ENCODE results near the gene TRNAU1AP.
"Not testable (repeated sequence)": the region's sequence is repeated elsewhere in the genome, so short reads cannot be mapped to it uniquely, and the experiment has no call there.

The TRNAU1AP gene

GRCh38 chr1:28522537-28522936 is 30.3 kb upstream of the TRNAU1AP start:
- not testable (repeated sequence) for DNase-seq

DNA sequence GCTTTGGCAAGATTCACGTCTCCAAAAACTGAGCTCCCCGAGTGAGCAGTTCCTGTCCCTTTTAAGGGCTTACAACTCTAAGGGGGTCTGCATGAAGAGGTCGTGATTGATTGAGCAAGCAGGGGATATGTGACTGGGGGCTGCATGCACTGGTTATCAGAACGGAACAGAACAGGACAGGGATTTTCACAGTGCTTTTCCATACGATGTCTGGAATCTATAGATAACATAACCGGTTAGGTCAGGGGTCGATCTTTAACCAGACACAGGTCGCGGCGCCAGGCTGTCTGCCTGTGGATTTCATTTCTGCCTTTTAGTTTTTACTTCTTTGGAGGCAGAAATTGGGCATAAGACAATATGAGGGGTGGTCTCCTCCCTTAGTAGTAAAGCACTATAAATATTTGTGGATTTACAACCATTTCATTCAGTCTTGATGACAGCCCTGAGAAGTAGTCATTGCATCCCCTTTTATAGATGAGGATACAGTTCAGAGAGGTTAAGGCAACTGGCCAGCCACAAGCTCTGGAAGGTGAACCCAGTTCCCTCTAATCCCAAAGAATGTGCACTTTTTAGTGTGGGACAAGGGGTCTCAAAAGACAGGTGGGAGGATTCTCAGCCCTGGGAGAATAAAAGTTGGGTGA is 27.8 kb upstream of the TRNAU1AP start:
- not testable (repeated sequence) for DNase-seq

- no peak for DNase-seq
Measured at GRCh38 chr1:28526886-28527285, 26.0 kb upstream of the TRNAU1AP start.

- DNase-seq: no peak
Measured at GRCh38 chr1:28530456-28530855, 22.4 kb upstream of the TRNAU1AP start.

DNA sequence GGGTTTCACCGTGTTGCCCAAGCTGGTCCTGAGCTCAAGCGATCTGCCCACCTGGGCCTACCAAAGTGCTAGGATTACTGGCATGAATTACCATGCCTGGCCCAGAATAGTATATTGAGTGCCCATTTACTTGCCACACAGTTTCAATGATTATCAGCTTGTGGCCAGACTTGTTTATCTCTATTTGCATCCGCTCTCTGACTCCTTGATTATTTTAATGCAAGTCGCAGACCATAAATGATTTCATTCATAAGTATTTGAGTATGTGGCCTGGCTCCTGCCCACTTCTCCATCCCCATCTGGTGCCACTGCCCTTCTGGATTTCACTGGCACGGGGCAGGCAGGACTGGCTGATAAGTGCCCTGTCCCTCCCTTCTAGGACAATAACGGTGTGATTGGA is 18.2 kb upstream of the TRNAU1AP start:
- peak; percentile 64 for DNase-seq

GRCh38 chr1:28535180-28535579 is 17.7 kb upstream of the TRNAU1AP start:
- DNase-seq: peak; percentile 37

DNA sequence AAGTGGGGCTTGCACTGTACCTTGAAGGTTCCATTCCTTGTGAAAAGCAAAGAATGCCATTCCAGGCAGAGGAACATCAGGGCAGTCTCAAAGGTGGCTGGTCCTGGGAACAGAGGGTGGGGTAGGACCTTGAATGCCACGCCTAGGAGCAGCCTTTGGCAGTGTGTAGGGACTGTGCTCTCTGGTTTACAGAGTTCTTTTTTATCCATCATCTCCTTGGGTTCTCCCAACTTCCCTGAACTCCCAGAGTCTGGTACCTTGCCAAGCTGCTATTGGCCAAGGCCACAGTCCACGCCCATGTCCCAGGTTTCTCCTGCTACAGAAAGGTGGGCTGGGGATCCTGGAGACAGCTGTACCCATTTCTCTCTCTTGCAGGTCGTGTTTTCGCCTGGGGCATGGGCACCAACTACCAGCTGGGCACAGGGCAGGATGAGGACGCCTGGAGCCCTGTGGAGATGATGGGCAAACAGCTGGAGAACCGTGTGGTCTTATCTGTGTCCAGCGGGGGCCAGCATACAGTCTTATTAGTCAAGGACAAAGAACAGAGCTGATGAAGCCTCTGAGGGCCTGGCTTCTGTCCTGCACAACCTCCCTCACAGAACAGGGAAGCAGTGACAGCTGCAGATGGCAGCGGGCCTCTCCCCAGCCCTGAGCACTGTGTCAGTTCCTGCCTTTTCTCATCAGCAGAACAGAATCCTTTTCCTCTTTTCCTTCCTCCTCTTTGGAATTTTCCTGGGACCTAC is 15.3 kb upstream of the TRNAU1AP start:
- DNase-seq: no peak

GRCh38 chr1:28538286-28538685 is 14.6 kb upstream of the TRNAU1AP start:
- DNase-seq: no peak

- peak; percentile 48 for DNase-seq
Measured at GRCh38 chr1:28540651-28541050, 12.2 kb upstream of the TRNAU1AP start.

DNA sequence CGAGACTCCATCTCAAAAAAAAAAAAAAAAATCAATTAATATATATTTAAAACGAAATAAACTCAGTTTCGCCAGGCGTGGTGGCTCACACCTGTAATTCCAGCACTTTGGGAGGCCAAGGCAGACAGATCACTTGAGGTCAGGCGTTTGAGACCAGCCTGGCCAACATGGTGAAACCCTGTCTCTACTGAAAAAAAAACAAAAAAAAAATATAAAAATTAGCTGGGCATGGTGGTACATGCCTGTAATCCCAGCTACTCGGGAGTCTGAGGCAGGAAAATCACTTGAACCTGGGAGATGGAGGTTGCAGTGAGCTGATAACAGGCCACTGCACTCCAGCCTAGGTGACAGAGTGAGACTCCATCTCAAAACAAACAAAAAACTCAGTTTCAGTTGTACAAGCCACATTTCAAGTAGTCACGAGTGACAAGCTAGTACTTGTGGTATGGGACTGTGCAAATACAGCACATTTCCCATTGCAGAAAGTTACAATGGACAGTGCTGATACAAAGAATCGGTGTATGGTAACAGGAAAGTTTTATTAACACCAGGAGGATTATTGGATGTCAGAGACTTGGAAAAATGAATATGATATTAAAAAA is 11.4 kb upstream of the TRNAU1AP start:
- not testable (repeated sequence) for DNase-seq

DNA sequence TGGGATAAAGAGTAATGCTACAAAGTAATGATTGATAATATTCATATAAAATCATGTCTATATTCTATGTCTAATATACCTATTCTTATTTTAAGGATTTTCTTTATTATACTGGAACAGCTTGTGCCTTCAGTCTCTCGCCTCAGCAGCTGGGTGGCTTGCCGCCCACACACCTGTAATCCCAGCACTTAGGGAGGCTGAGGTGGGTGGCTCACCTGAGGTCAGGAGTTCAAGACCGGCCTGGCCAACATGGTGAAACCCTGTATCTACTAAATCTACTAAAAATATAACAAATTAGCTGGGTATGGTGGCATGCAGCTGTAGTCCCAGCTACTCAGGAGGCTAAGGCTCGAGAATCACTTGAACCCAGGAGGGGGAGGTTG is 7.6 kb upstream of the TRNAU1AP start:
- no peak for DNase-seq

GRCh38 chr1:28548318-28548717 is 4.6 kb upstream of the TRNAU1AP start:
- DNase-seq: no peak

DNA sequence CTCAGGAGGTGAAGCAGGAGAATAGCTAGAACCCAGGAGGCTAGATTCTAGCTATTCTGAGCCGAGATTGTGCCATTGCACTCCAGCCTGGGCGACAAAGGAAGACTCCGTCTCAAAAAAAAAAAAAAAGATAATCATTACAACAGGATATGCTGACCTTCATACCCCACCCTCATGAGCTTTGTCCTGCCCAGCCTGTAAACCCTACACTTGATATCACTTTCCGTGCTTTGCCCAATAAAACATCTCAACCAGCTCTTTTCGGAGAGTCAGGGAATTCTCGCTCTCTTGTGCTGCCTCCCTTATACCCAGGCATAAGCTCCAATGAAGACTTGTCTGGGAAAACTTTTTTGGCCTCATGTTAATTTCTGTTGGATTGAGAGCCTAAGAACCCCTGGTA is 1.5 kb upstream of the TRNAU1AP start:
- DNase-seq: no peak

- no peak for DNase-seq
Measured at GRCh38 chr1:28560886-28561285, 8.0 kb downstream of the TRNAU1AP start.

GRCh38 chr1:28564310-28564709 is 11.4 kb downstream of the TRNAU1AP start:
- DNase-seq: no peak

- DNase-seq: no peak
Measured at GRCh38 chr1:28565040-28565439, 12.2 kb downstream of the TRNAU1AP start.

DNA sequence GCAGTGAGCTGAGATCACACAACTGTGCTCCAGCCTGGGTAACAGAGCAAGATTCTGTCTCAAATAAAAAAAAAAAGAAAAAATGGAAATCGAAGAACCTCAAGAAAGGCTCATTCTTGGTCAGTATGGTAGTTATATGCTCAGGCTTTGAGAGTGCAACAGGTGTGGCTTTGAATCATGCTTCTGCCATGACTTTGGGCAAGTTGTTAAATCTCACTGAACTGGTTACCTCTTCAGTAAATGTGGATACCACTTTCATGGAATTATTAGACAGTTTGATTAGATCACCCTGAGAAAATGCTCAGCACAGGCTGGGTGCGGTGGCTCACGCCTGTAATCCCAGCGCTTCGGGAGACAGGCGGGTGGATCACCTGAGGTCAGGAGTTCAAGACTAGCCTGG is 12.8 kb downstream of the TRNAU1AP start:
- DNase-seq: no peak

GRCh38 chr1:28566931-28567330 is 14.0 kb downstream of the TRNAU1AP start:
- DNase-seq: no peak

DNA sequence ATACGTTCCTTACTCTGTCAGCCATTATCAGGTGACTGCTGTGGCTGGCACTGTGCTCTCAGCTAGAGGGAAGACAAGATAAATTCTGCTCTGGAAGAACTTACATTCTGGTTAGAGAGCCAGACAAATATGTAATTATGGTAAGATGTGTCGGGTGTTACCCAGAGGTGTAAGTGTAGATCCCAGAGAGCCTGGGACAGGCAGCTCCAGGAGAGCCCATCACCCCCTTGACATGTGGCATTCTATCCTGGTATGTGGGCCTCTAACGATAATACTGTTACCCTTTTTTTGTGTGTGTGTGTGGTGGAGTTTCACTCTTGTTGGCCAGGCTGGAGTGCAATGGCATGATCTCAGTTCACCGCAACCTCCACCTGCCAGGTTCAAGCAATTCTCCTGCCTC is 19.0 kb downstream of the TRNAU1AP start:
- DNase-seq: no peak

- DNase-seq: not testable (repeated sequence)
Measured at GRCh38 chr1:28572891-28573290, 20.0 kb downstream of the TRNAU1AP start.

DNA sequence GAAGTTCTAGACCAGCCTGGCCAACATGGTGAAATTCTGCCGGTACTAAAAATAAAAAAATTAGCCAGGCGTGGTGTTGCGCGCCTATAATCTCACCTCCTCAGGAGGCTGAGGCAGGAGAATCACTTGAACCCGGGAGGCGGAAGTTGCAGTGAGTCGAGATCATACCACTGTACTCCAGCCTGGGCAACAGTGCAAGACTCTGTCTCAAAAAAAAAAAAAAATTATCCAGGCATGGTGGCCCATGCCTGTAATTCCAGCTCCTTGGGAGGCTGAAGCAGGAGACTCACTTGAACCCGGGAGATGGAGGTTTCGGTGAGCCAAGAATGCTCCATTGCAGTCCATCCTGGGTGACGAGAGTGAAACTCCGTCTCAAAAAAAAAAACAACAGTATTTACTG is 20.7 kb downstream of the TRNAU1AP start:
- no peak for DNase-seq

- DNase-seq: peak; percentile 33
Measured at GRCh38 chr1:28577052-28577678, 24.3 kb downstream of the TRNAU1AP start.

DNA sequence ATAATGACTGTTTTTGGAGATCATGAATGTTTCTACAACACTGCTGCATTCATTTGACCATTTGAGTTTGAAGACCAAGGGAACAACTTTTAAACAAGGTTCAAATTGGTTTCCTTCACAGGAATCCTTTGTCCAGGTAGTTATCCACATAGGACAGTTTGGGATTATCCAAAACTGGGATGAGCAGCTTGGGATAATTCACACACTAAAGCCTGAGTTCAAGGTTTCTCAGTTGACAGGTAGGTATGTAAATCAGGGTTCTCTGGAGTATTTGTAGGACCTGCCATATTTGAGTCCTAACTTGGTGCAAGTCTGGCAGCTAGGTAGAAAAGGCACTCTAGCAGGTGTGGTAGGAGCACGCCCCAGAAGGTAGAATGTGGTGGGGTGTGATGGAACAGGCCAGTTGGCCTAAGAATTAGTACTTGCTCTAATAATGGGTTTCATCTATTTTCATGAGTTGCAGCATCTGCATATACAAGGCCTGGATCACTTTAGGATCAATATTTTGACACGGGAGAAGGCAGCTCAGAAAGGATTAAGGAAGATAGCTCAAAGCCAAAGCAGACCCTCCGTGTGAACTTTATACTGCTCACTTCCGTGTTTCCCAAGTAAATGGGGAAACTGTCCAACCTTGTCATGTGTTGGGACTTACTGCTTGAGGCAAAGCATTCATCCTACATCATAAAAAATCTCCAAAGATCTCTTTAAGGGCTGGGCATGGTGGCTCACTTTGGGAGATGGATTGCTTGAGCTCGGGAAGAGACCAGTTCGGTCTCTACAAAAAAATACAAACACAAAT is 25.1 kb downstream of the TRNAU1AP start:
- DNase-seq: peak; percentile 23
